ENCODE measurements around the gene MRPL51. TPM values are rescaled to one million over a fixed set of nuclear protein-coding genes. Genes with fewer than 3 reads are reported as not detected.

MRPL51 gene
- total and polyA plus RNA-seq, 2 of the 8 experiments (the other 6 are each of a cell fraction or from before 2014, with no cell fraction given), result 119 to 331 TPM

DNA sequence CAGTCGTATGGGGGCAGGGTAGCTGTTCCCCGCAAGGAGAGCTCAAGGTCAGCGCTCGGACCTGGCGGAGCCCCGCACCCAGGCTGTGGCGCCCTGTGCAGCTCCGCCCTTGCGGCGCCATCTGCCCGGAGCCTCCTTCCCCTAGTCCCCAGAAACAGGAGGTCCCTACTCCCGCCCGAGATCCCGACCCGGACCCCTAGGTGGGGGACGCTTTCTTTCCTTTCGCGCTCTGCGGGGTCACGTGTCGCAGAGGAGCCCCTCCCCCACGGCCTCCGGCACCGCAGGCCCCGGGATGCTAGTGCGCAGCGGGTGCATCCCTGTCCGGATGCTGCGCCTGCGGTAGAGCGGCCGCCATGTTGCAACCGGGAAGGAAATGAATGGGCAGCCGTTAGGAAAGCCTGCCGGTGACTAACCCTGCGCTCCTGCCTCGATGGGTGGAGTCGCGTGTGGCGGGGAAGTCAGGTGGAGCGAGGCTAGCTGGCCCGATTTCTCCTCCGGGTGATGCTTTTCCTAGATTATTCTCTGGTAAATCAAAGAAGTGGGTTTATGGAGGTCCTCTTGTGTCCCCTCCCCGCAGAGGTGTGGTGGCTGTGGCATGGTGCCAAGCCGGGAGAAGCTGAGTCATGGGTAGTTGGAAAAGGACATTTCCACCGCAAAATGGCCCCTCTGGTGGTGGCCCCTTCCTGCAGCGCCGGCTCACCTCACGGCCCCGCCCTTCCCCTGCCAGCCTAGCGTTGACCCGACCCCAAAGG, 42.1 kb upstream of the MRPL51 start:
- H2BK20ac ChIP-seq (ENCODE audit: low read length), result no peak overlapping the region
- H2BK15ac ChIP-seq (ENCODE audit: low read length), result no peak overlapping the region
- no peaks in the 10 kb centered on the region; the same call in 1 of the 2 replicates for H3K79me1 ChIP-seq (ENCODE audit: low read depth, low read length)
- peak overlapping the region; percentile 88 for H4K91ac ChIP-seq (replicated peaks; ENCODE audit: insufficient read length, low read length)
- H3K9ac ChIP-seq (replicated peaks in 1 of 4; ENCODE audit: extremely low read depth in 1 of 4, low read depth in 3 of 4, low read length in 3 of 4), result peak overlapping the region; percentile 89 to 99 (median 98)
- H3K4me1 ChIP-seq (replicated peaks in 1 of 4; ENCODE audit: control insufficient read depth in 3 of 4, insufficient read depth in 4 of 4, low read length in 3 of 4), result peaks cover 0 to 22% (median 19%) of the 10 kb centered on the region in 4 experiments; a peak in 6 of 7 replicates
- peak overlapping the region; percentile 89 for H3K18ac ChIP-seq (ENCODE audit: extremely low read depth, low read length)
- DNase-seq (ENCODE audit: low read depth in 1 of 2, low spot score in 2 of 2) (peak in 1 of 2 experiments; percentile 79), FAIRE-seq (no peak)
- ChIA-PET POLR2A (ENCODE audit: partially characterized antibody) (interaction anchor here (0.8 to 11.4 kb wide), 59 partner anchors 9 to 337 kb away, joined by 3 to 665 read pairs (median 6); partner anchors contain the start of genes CDCA3, CHD4, COPS7A and IFFO1), CTCF (ENCODE audit: partially characterized antibody) (interaction anchor here (0.8 to 24.9 kb wide), 6 partner anchors 9 to 334 kb away, joined by 3 to 462 read pairs (median 4); partner anchors contain the start of genes IFFO1 and NOP2)
- peaks cover 16% of the 10 kb centered on the region for H3K23me2 ChIP-seq (ENCODE audit: low read depth, low read length)
- H3K4ac ChIP-seq (replicated peaks; ENCODE audit: insufficient read length, low read depth, low read length), result peak overlapping the region; percentile 82
- peaks cover 30 to 54% (median 38%) of the 10 kb centered on the region in 4 experiments for H3K36me3 ChIP-seq (ENCODE audit: control insufficient read depth in 2 of 4, insufficient read depth in 4 of 4, low read length in 3 of 4)
- peak overlapping the region; percentile 98 for H3K27ac ChIP-seq (ENCODE audit: low read depth, low read length)
- H3K14ac ChIP-seq (ENCODE audit: insufficient read length), result peak overlapping the region; percentile 53
- peak overlapping the region; percentile 33 for H2BK120ac ChIP-seq (replicated peaks; ENCODE audit: low read depth, low read length)
- no peak overlapping the region for H2AK5ac ChIP-seq (ENCODE audit: low read depth, low read length)
- H3K4me3 ChIP-seq (ENCODE audit: extremely low read depth in 1 of 4, insufficient read depth in 2 of 4, low read depth in 3 of 4, low read length in 4 of 4), result peak overlapping the region; percentile 83 to 98 (median 90)
- H3K4me2 ChIP-seq (ENCODE audit: insufficient read depth in 1 of 2, low read depth in 2 of 2, low read length in 2 of 2), result peak overlapping the region; percentile 80 to 91
- no peaks in the 10 kb centered on the region for H3K27me3 ChIP-seq (replicated peaks in 1 of 4; ENCODE audit: control insufficient read depth in 3 of 4, extremely low read depth in 1 of 4, insufficient read depth in 3 of 4, low read length in 3 of 4)
- H2BK12ac ChIP-seq (ENCODE audit: low read depth, low read length), result no peak overlapping the region
- peak overlapping the region; percentile 81 for H4K5ac ChIP-seq (ENCODE audit: insufficient read length, low read depth, low read length)
- no peaks in the 10 kb centered on the region for H3K9me3 ChIP-seq (ENCODE audit: insufficient read depth in 2 of 2, low read depth in 1 of 2, low read length in 1 of 2)
- no peak overlapping the region for H3K23ac ChIP-seq (ENCODE audit: insufficient read length)
- peaks cover 3 to 28% of the 10 kb centered on the region in 2 experiments; a peak in 3 of 4 replicates for H3K79me2 ChIP-seq (ENCODE audit: control insufficient read depth in 1 of 2, insufficient read depth in 2 of 2, low read length in 2 of 2)
- 0% methylated on average over 46 of the region's 52 CpGs; no CpG with 5 or more reads in 1 of the 2 experiments for WGBS, 2 experiments (ENCODE audit: extremely low coverage in 1 of 2, insufficient coverage in 1 of 2, insufficient read length in 1 of 2, insufficient replicate concordance in 2 of 2, low coverage in 1 of 2, low lambda C conversion rate in 2 of 2, missing lambda C conversion rate in 1 of 2)
- H2BK5ac ChIP-seq (ENCODE audit: low read depth, low read length), result peak overlapping the region; percentile 90
- H4K8ac ChIP-seq (ENCODE audit: extremely low read depth, insufficient read depth, low read length), result peak overlapping the region; percentile 93
- peak overlapping the region; percentile 96 for H3K56ac ChIP-seq (replicated peaks; ENCODE audit: insufficient read length, low read depth, low read length)
- peaks cover 9 to 21% of the 10 kb centered on the region in 2 experiments for H4K20me1 ChIP-seq (replicated peaks in 1 of 2; ENCODE audit: control insufficient read depth in 1 of 2, insufficient read depth in 2 of 2, low read length in 2 of 2)
- H2AFZ ChIP-seq (ENCODE audit: low read length), result no peak overlapping the region
- TF ChIP-seq CTBP2 (IDR thresholded peaks at IDR 0.05; ENCODE audit: borderline replicate concordance, insufficient read depth, insufficient read length, low read length), result no peak
- TF ChIP-seq BCL11A (IDR thresholded peaks at IDR 0.05; ENCODE audit: low read depth in 2 of 2, low read length in 2 of 2), result no peak
- TF ChIP-seq FOSL1 (IDR thresholded peaks at IDR 0.05; ENCODE audit: insufficient read depth, low read depth, low read length), result no peak
- no peak for TF ChIP-seq EZH2 (IDR thresholded peaks at IDR 0.05; ENCODE audit: low read depth, low read length, severe bottlenecking)
- TF ChIP-seq MAFK (IDR thresholded peaks at IDR 0.05; ENCODE audit: low read depth, low read length), result no peak; the same call in 1 of the 2 replicates
- no peak for TF ChIP-seq NRF1 (IDR thresholded peaks at IDR 0.05; ENCODE audit: low read depth, low read length)
- TF ChIP-seq, protein P1, sequence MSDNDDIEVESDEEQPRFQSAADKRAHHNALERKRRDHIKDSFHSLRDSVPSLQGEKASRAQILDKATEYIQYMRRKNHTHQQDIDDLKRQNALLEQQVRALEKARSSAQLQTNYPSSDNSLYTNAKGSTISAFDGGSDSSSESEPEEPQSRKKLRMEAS (IDR thresholded peaks at IDR 0.05), result peak; percentile 87
- no peak for TF ChIP-seq EGR1 (IDR thresholded peaks at IDR 0.05; ENCODE audit: borderline replicate concordance, low read depth, low read length)
- no peak for TF ChIP-seq BRCA1 (IDR thresholded peaks at IDR 0.05; ENCODE audit: low read depth, low read length)
- TF ChIP-seq SP1 (IDR thresholded peaks at IDR 0.05; ENCODE audit: low read depth, low read length), result peak; percentile 42; the same call in 1 of the 2 replicates
- TF ChIP-seq SIN3A (conservative IDR thresholded peaks at IDR 0.05 in 1 of 2, IDR thresholded peaks at IDR 0.05 in 1 of 2; ENCODE audit: low read depth in 1 of 2, low read length in 2 of 2), result peak in 1 of 2 experiments; percentile 88; a peak in 2 of 4 replicates

Measured in H1 (cell line).